Activated CD4-positive, CD25-positive, alpha-beta regulatory T cell (primary cell): Measurements from ENCODE around the gene VGF.
"Not testable (repeated sequence)": the region's sequence is repeated elsewhere in the genome, so short reads cannot be mapped to it uniquely, and the experiment has no call there.

Source experiments
- DNase-seq, 4 experiments: peaks; one replicate each; lab custom pipeline; 2025; lab: John Stamatoyannopoulos, UW

The VGF gene

GRCh38 chr7:101115215-101115614 lies 50.2 kb downstream of the VGF start:
- DNase-seq: no peak

- no peak for DNase-seq
Observed at GRCh38 chr7:101114492-101114891, 50.9 kb downstream of the VGF start.

- no peak for DNase-seq
Observed at GRCh38 chr7:101113836-101114235, 51.5 kb downstream of the VGF start.

GRCh38 chr7:101113140-101113539 lies 52.2 kb downstream of the VGF start:
- not testable (repeated sequence) for DNase-seq
